HG02840 (cell line): ENCODE results near the gene CALN1.
"Not testable (repeated sequence)": the region's sequence is repeated elsewhere in the genome, so short reads cannot be mapped to it uniquely, and the experiment has no call there.

Experiments used
- ATAC-seq: cut with Tn5 transposase; IDR thresholded peaks from one replicate; pipeline ENCODE4 v1.9.1; 2021; ENCODE audit warnings: mild to moderate bottlenecking, moderate library complexity, moderate number of reproducible peaks; ENCODE audit not compliant: unreplicated experiment, low FRiP score

CALN1 gene

GRCh38 chr7:71842381-71842780 is 569.8 kb downstream of the CALN1 start:
- no peak for ATAC-seq

GRCh38 chr7:71835056-71835455 is 577.1 kb downstream of the CALN1 start:
- no peak for ATAC-seq

GRCh38 chr7:71829515-71829914 is 582.6 kb downstream of the CALN1 start:
- ATAC-seq, result no peak

- no peak for ATAC-seq
Observed at GRCh38 chr7:71828361-71828760, 583.8 kb downstream of the CALN1 start.

- no peak for ATAC-seq
Observed at GRCh38 chr7:71826141-71826540, 586.0 kb downstream of the CALN1 start.

GRCh38 chr7:71824006-71824760 is 588.0 kb downstream of the CALN1 start:
- no peak for ATAC-seq

- ATAC-seq, result not testable (repeated sequence)
Observed at GRCh38 chr7:71822406-71822805, 589.7 kb downstream of the CALN1 start.

GRCh38 chr7:71817916-71818315 is 594.2 kb downstream of the CALN1 start:
- ATAC-seq, result no peak

- ATAC-seq, result no peak
Observed at GRCh38 chr7:71808115-71808514, 604.0 kb downstream of the CALN1 start.

- no peak for ATAC-seq
Observed at GRCh38 chr7:71804256-71804655, 607.9 kb downstream of the CALN1 start.

- no peak for ATAC-seq
Observed at GRCh38 chr7:71801976-71802375, 610.2 kb downstream of the CALN1 start.

GRCh38 chr7:71800321-71800720 is 611.8 kb downstream of the CALN1 start:
- no peak for ATAC-seq

GRCh38 chr7:71795410-71795809 is 616.7 kb downstream of the CALN1 start:
- ATAC-seq, result no peak

GRCh38 chr7:71793251-71793650 is 618.9 kb downstream of the CALN1 start:
- ATAC-seq, result no peak

GRCh38 chr7:71787513-71787912 is 624.6 kb downstream of the CALN1 start:
- ATAC-seq, result no peak

GRCh38 chr7:71785216-71785615 is 626.9 kb downstream of the CALN1 start:
- ATAC-seq, result no peak

- no peak for ATAC-seq
Observed at GRCh38 chr7:71784781-71785180, 627.4 kb downstream of the CALN1 start.

- no peak for ATAC-seq
Observed at GRCh38 chr7:71784180-71784579, 628.0 kb downstream of the CALN1 start.

- ATAC-seq, result no peak
Observed at GRCh38 chr7:71783779-71784178, 628.4 kb downstream of the CALN1 start.

- ATAC-seq, result no peak
Observed at GRCh38 chr7:71782051-71782450, 630.1 kb downstream of the CALN1 start.

GRCh38 chr7:71780282-71780681 is 631.9 kb downstream of the CALN1 start:
- no peak for ATAC-seq

GRCh38 chr7:71777278-71777677 is 634.9 kb downstream of the CALN1 start:
- ATAC-seq, result no peak

GRCh38 chr7:71776726-71777125 is 635.4 kb downstream of the CALN1 start:
- no peak for ATAC-seq
